NCI-H1417 (cell line): Measurements from ENCODE around the gene TSC22D3.
"Not testable (repeated sequence)": the region's sequence is repeated elsewhere in the genome, so short reads cannot be mapped to it uniquely, and the experiment has no call there.

Experiments used
- DNase-seq, 3 experiments: peaks; one replicate each; lab custom pipeline; 2025; lab: John Stamatoyannopoulos, UW

TSC22D3 gene

GRCh38 chrX:107683124-107683895, 92.3 kb downstream of the TSC22D3 start:
- DNase-seq: no peak

- DNase-seq: no peak
Observed at GRCh38 chrX:107682256-107682655, 93.3 kb downstream of the TSC22D3 start.

- DNase-seq: no peak
Observed at GRCh38 chrX:107678957-107679740, 96.4 kb downstream of the TSC22D3 start.

- DNase-seq: no peak
Observed at GRCh38 chrX:107677909-107678308, 97.7 kb downstream of the TSC22D3 start.

GRCh38 chrX:107677501-107677901, 98.1 kb downstream of the TSC22D3 start:
- peak in 1 of 3 experiments; percentile 57 for DNase-seq

GRCh38 chrX:107676559-107677378, 98.8 kb downstream of the TSC22D3 start:
- DNase-seq: peak; percentile 21 to 67 (median 35)

GRCh38 chrX:107675823-107676555, 99.6 kb downstream of the TSC22D3 start:
- peak in 2 of 3 experiments; percentile 35 to 48 for DNase-seq

GRCh38 chrX:107675365-107675654, 100.3 kb downstream of the TSC22D3 start:
- no peak for DNase-seq

GRCh38 chrX:107674480-107675364, 100.9 kb downstream of the TSC22D3 start:
- no peak for DNase-seq

GRCh38 chrX:107673933-107674479, 101.6 kb downstream of the TSC22D3 start:
- DNase-seq: no peak

GRCh38 chrX:107673431-107673830, 102.2 kb downstream of the TSC22D3 start:
- DNase-seq: no peak

- DNase-seq: peak; percentile 17 to 42 (median 31)
Observed at GRCh38 chrX:107672955-107673378, 102.6 kb downstream of the TSC22D3 start.

GRCh38 chrX:107671256-107671655, 104.3 kb downstream of the TSC22D3 start:
- not testable (repeated sequence) for DNase-seq

GRCh38 chrX:107669885-107670628, 105.5 kb downstream of the TSC22D3 start:
- peak in 1 of 3 experiments; percentile 47 for DNase-seq

GRCh38 chrX:107669261-107669660, 106.3 kb downstream of the TSC22D3 start:
- DNase-seq: no peak

GRCh38 chrX:107668710-107669109, 106.9 kb downstream of the TSC22D3 start:
- not testable (repeated sequence) for DNase-seq

- DNase-seq: no peak
Observed at GRCh38 chrX:107667426-107667825, 108.2 kb downstream of the TSC22D3 start.

GRCh38 chrX:107666931-107667330, 108.7 kb downstream of the TSC22D3 start:
- DNase-seq: no peak
